Measurements from ENCODE around the gene IKZF1.

- TF ChIP-seq REST (IDR thresholded peaks at IDR 0.05; ENCODE audit: low read depth) = no peak
- TF ChIP-seq MAX (IDR thresholded peaks at IDR 0.05) = no peak
- TF ChIP-seq CTCF (IDR thresholded peaks at IDR 0.05 in 2 of 3, conservative IDR thresholded peaks at IDR 0.05 in 1 of 3; ENCODE audit: borderline replicate concordance in 1 of 3, insufficient read depth in 1 of 3, low read depth in 2 of 3, low read length in 2 of 3) = no peak
- TF ChIP-seq JUND (IDR thresholded peaks at IDR 0.05) = no peak
- TF ChIP-seq POLR2A (IDR thresholded peaks at IDR 0.05; ENCODE audit: borderline replicate concordance, extremely low read depth, insufficient read depth, insufficient read length) = no peak
- TF ChIP-seq POLR2AphosphoS5 (IDR thresholded peaks at IDR 0.05; ENCODE audit: low read depth, low read length) = no peak
- no peak for TF ChIP-seq CEBPB (IDR thresholded peaks at IDR 0.05; ENCODE audit: low read depth)
- TF ChIP-seq ZFX (IDR thresholded peaks at IDR 0.05) = no peak
- no peak for TF ChIP-seq EZH2 (IDR thresholded peaks at IDR 0.05)
- TF ChIP-seq TCF7L2 (IDR thresholded peaks at IDR 0.05; ENCODE audit: borderline replicate concordance, extremely low read depth, insufficient read depth, insufficient read length) = no peak
- TF ChIP-seq SRF (IDR thresholded peaks at IDR 0.05; ENCODE audit: low read depth) = no peak
- TF ChIP-seq ATF3 (IDR thresholded peaks at IDR 0.05) = no peak
- TF ChIP-seq ZBTB33 (IDR thresholded peaks at IDR 0.05; ENCODE audit: extremely low read depth, insufficient replicate concordance, low read length) = no peak
- TF ChIP-seq ELF1 (IDR thresholded peaks at IDR 0.05; ENCODE audit: borderline replicate concordance, low read depth) = no peak
Observed at GRCh38 chr7:50342616-50343114, 38.1 kb downstream of the IKZF1 start.
